Ectodermal cell (in vitro differentiated cells): Measurements from ENCODE around the gene PYURF.

Experiments used
- H3K27ac ChIP-seq: 2 replicates; pipeline ENCODE4 v1.7.0; 2013; ENCODE audit warnings: mild to moderate bottlenecking, low read depth, low read length; ENCODE audit not compliant: insufficient read depth, poor library complexity, severe bottlenecking
- H3K27me3 ChIP-seq: 2 replicates; pipeline ENCODE4 v1.7.0; 2013; ENCODE audit warnings: mild to moderate bottlenecking, low read length; ENCODE audit not compliant: insufficient read depth, control insufficient read depth, poor library complexity, severe bottlenecking
- H3K36me3 ChIP-seq: one replicate; pipeline ENCODE4 v1.7.0; 2013; ENCODE audit warnings: low read length; ENCODE audit not compliant: control insufficient read depth, insufficient read depth
- H3K4me1 ChIP-seq: one replicate; pipeline ENCODE4 v1.7.0; 2013; ENCODE audit warnings: low read length; ENCODE audit not compliant: control insufficient read depth, insufficient read depth
- H3K4me3 ChIP-seq: 2 replicates; pipeline ENCODE4 v1.7.0; 2013; ENCODE audit warnings: low read depth, low read length, control low read depth; ENCODE audit not compliant: insufficient read depth
- H3K9me3 ChIP-seq: 2 replicates; pipeline ENCODE4 v1.7.0; 2013; ENCODE audit warnings: mild to moderate bottlenecking, low read length, moderate library complexity; ENCODE audit not compliant: control insufficient read depth
- WGBS, 2 experiments: methylation state at CpG; one replicate each; pipeline ENCODE4 v1.1.7; 2013; ENCODE audit warnings: missing lambda C conversion rate in 2 of 2; 5-methylcytosine and 5-hydroxymethylcytosine counted together

The PYURF gene

DNA sequence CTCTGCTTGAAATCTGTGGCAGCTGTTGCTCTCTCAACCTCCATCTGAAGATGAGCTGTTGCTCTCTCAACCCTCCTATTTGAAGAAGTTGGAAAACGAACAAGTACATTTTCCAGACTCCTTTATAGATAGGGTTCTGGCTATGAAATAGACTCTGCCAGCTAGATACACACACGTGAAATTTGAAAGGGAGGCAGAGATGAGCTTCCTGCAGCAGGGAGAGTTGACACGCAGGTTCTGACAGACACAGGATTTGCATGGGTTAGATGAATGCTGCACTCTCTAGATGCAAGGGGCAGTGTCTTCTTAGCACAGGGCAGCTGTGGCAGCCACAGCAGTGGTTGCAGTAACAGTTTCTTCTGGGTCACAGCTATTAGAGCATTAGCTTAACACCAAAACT, 8.0 kb upstream of the PYURF start:
- 53 to 67% methylated on average over 2 to 3 of the region's 3 CpGs for WGBS, 2 experiments
- Histone ChIP-seq H3K4me3 (no peak overlapping the region), H3K4me1 (no peaks in the 10 kb centered on the region), H3K27ac (no peak overlapping the region), H3K9me3 (no peaks in the 10 kb centered on the region), H3K36me3 (no peaks in the 10 kb centered on the region), H3K27me3 (no peaks in the 10 kb centered on the region)

DNA sequence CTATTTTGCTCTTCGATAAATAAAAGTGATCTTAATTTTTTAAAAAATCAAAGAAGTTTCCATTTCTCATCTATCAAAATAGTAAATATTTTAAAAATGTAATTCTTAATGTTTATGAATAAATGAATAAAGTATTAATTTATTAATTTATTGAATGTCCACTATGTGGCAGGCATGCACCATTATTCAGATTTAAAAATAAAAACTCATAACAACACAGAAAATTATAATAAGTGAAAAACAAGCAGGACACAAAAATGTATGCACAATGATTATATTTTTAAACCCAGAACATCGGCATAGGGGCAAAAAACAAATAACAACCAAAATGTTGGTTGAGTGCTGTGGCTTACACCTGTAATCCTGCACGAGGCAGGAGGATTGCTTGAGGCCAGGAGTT, 5.3 kb upstream of the PYURF start:
- no peaks in the 10 kb centered on the region for H3K27me3 ChIP-seq

DNA sequence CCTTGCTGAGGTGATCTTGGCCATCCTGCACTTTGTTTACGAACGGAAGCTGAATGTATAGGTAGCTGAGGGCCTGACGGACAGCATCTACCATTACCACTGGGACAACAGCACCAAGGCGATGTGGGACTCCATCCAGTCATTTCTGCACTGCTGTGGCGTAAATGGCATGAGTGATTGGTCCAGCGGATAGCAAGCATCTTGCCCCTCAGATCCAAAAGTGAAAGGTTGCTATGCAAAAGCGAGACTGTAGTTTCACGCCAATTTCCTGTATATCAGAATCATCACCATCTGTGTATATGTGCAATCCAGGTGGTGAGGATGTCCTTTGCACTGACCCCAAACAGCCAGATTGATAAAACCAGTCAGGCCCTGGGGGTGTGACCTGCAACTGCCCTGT, 4.2 kb upstream of the PYURF start:
- Histone ChIP-seq H3K27ac (no peak overlapping the region), H3K4me3 (no peak overlapping the region)
- WGBS, 2 experiments = 95 to 96% methylated on average over 8 of the region's 8 CpGs

More for the DNA sequence above, 5.3 kb upstream of the PYURF start:
- Histone ChIP-seq H3K4me1 (no peaks in the 10 kb centered on the region), H3K4me3 (no peak overlapping the region), H3K36me3 (no peaks in the 10 kb centered on the region), H3K9me3 (no peaks in the 10 kb centered on the region), H3K27ac (no peak overlapping the region)
- whole genome bisulfite sequencing, 2 experiments = 90 to 100% methylated on average over 2 to 3 of the region's 3 CpGs

DNA sequence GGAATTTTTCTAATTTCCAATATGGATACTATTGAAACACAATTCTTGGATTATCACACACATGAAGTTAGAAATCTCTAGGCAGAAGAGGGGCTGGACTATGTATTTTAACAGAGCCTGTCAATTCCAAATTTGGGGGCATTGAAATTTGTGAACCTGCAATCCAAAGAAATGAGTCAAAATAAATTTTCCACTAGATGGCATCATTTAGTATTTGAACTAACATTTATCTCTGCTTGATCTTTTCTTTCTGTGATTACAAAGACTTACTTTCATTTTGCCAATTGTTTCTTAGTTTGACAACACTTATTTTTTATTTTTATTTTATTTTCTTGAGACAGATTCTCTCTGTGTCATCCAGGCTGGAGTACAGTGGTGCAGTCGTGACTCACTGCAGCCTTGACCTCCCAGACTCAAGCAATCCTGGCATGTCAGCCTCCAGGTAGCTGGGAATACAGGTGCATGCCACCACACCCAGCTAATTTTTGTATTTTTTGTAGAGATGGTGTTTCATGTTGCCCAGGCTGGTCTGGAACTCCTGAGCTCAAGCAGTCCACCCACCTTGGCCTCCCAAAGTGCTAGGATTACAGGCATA, 2.7 kb upstream of the PYURF start:
- no peaks in the 10 kb centered on the region for H3K27me3 ChIP-seq
- WGBS, 2 experiments = 59 to 75% methylated on average over 1 of the region's 1 CpG

More for the DNA sequence above, 4.2 kb upstream of the PYURF start:
- H3K27me3 ChIP-seq = no peaks in the 10 kb centered on the region
- H3K4me1 ChIP-seq = no peaks in the 10 kb centered on the region
- no peaks in the 10 kb centered on the region for H3K9me3 ChIP-seq
- no peaks in the 10 kb centered on the region for H3K36me3 ChIP-seq

DNA sequence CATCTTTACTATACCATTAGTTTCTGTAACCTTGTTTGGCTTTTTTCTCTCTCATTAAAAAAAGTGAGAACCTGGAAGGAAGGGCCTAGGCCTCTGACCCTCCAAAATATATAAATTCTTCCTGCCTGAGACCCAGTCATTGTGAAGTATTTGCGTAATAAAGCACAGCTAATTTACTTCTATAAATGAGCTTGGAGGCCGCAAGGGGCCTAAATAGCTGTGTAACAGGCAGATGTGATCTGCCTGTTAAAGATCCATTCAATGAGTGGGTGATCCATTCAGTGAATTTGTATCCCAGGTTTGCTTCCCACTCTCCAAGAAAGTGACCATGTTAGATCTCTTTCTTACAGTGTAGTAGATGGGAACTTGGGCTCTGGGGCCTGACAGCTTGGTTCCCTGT, 595 bp upstream of the PYURF start:
- Histone ChIP-seq H3K9me3 (no peaks in the 10 kb centered on the region), H3K27ac (no peak overlapping the region), H3K4me3 (peak overlapping the region; percentile 98), H3K36me3 (no peaks in the 10 kb centered on the region), H3K4me1 (no peaks in the 10 kb centered on the region), H3K27me3 (no peaks in the 10 kb centered on the region)
- 67 to 68% methylated on average over 2 of the region's 2 CpGs for WGBS, 2 experiments

More for the DNA sequence above, 2.7 kb upstream of the PYURF start:
- Histone ChIP-seq H3K36me3 (no peaks in the 10 kb centered on the region), H3K4me1 (no peaks in the 10 kb centered on the region), H3K9me3 (no peaks in the 10 kb centered on the region), H3K4me3 (no peak overlapping the region), H3K27ac (no peak overlapping the region)

DNA sequence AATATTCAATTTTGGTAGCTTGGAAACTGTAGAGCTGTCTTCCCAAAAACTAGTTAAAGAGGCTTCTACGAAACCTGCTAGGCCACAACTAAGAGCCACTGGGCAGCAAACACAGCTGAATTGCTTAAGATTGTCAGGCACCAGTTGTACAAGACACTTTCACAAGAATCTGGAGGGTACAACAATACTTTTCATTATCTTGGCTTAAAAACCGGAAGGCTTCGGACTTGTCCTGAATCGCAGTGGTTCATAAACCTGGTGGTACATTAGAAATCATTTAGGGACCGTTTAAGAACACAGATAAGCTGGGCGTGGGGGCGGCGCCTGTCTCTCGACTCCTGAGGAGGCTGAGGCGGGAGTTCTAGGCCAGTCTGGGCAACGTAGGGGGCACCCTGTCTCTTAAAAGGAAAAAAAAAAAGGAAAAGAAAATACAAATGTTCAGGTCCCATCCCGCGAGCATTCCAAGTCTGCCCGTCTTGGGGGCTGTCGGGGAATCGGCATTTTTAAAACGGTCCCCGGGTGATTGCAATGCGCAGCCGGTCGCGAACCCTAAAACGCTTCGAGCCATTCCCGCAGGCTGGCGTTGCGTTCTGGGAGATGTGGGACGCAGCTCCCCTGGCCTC, 763 bp downstream of the PYURF start:
- Histone ChIP-seq H3K4me1 (no peaks in the 10 kb centered on the region), H3K27me3 (no peaks in the 10 kb centered on the region), H3K36me3 (no peaks in the 10 kb centered on the region), H3K9me3 (no peaks in the 10 kb centered on the region), H3K27ac (no peak overlapping the region), H3K4me3 (peak overlapping the region; percentile 98)
- WGBS, 2 experiments = 3 to 4% methylated on average over 28 of the region's 28 CpGs

DNA sequence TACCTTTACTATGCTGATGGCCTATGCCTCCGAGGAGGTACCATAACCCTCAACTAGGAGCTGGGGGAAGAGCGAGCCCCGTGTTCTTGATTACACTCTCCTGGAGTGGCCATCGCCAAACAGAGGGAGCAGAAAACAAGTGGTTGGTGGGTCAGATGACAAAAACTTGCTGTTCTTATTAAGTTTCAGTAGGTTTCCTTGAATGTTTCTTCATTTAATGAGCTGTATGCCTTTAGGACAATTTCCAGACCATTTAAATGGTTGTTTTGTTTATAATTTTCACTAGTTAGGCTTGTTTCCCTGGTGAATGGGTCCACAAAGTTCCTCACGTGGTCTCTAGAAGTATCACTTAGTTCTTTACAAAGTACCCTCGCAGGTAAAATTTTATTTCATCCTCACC, 4.7 kb downstream of the PYURF start:
- no peaks in the 10 kb centered on the region for H3K4me1 ChIP-seq
- H3K27me3 ChIP-seq = no peaks in the 10 kb centered on the region
- H3K36me3 ChIP-seq = no peaks in the 10 kb centered on the region
- H3K27ac ChIP-seq = no peak overlapping the region
- no peak overlapping the region for H3K4me3 ChIP-seq
- 92 to 96% methylated on average over 6 of the region's 6 CpGs for WGBS, 2 experiments
- H3K9me3 ChIP-seq = no peaks in the 10 kb centered on the region

DNA sequence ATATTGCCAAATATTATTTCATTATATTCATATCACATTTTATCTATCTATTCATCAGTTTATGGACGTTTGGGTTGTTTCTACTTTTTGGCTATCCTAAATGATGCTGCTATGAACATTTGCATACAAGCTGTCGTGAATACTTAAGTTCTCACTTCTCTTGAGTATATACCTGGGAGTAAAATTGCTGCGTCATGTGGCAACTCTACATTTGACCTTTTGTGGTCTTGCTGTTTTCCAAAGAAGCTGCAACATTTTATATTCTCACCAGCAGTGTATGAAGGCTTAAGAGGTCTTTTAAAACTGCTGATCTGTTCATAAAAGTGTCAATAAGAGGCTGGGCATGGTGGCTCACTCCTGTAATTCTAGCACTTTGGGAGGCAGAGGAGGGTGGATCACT, 5.8 kb downstream of the PYURF start:
- H3K36me3 ChIP-seq = no peaks in the 10 kb centered on the region
- no peaks in the 10 kb centered on the region for H3K27me3 ChIP-seq
- H3K9me3 ChIP-seq = no peaks in the 10 kb centered on the region
- WGBS, 2 experiments = 87 to 95% methylated on average over 3 of the region's 3 CpGs
- no peak overlapping the region for H3K4me3 ChIP-seq
- no peaks in the 10 kb centered on the region for H3K4me1 ChIP-seq
- no peak overlapping the region for H3K27ac ChIP-seq

DNA sequence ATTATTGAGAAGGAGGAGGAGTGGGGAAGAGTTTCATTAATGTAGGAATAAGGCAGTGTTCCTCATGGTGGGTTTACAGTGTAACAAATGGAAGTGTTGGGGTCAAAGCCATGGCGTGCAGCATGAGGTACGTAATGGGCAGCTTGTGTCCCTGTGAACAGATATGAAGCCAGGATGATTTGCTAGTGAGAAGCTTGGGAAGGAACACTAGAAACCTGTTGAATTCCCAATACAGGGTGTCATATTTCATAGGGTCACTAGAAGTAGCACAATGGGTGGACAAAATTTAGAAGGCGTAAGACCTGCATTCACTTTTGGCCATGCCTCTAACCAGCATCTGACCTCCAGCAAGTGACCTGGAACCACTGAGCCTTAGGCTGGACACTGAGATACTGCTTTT, 6.8 kb downstream of the PYURF start:
- H3K4me3 ChIP-seq = no peak overlapping the region
- H3K36me3 ChIP-seq = no peaks in the 10 kb centered on the region
- no peak overlapping the region for H3K27ac ChIP-seq
- no peaks in the 10 kb centered on the region for H3K4me1 ChIP-seq
- no peaks in the 10 kb centered on the region for H3K27me3 ChIP-seq
- H3K9me3 ChIP-seq = no peaks in the 10 kb centered on the region
- 93 to 96% methylated on average over 3 of the region's 3 CpGs for WGBS, 2 experiments

DNA sequence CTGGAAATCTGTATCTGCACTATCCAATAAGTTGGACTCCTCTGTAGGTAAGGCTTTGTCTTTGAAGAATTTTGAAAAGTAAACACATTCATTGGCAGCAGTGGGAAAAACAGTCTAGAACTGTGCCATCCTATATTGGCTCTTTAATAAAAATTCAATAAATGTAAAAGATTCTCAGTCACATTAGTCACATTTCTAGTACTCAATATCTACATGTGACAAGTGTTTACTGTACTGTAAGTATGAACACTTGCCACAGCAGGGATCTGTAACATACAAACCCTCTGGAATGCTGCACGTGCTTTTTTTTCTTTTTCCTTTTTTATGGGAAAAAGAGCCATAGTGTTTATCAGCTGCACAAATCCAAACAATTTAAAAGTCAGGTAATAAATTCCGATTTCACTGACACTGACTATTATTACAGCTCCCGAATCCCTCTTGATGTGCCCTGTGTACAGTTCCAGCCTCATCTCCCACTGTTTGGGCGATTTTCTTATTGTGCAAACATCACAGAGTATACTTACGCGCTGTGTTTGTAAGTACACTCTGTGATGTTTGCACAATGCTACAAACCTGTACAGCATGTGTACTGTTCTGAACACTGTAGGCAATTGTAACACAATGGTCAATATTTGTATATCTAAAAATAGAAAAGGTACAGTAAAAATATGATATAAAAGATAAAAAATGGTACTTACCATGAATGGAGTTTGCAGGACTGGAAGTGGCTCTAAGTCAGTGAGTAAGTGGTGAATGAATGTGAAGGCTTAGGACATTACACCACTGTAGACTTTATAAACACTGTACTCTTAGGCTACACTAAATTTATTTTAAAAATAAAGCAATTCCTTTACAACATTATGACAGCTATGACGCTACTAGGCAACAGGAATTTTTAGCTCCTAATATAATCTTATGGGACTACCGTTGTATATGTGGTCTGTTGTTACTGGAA, 8.7 kb downstream of the PYURF start:
- H3K27ac ChIP-seq = no peak overlapping the region
- 90 to 93% methylated on average over 8 of the region's 8 CpGs for WGBS, 2 experiments
- H3K4me1 ChIP-seq = no peaks in the 10 kb centered on the region
- no peaks in the 10 kb centered on the region for H3K27me3 ChIP-seq
- no peak overlapping the region for H3K4me3 ChIP-seq
- H3K9me3 ChIP-seq = no peaks in the 10 kb centered on the region
- no peaks in the 10 kb centered on the region for H3K36me3 ChIP-seq
